ENCODE results near the gene CFAP46.
"Not testable (repeated sequence)": the region's sequence is repeated elsewhere in the genome, so short reads cannot be mapped to it uniquely, and the experiment has no call there.

CFAP46 gene

GRCh38 chr10:132840698-132841614, 101.4 kb downstream of the CFAP46 start:
- DNase-seq: no peak

- DNase-seq: no peak
Measured at GRCh38 chr10:132839061-132839460, 103.3 kb downstream of the CFAP46 start.

DNA sequence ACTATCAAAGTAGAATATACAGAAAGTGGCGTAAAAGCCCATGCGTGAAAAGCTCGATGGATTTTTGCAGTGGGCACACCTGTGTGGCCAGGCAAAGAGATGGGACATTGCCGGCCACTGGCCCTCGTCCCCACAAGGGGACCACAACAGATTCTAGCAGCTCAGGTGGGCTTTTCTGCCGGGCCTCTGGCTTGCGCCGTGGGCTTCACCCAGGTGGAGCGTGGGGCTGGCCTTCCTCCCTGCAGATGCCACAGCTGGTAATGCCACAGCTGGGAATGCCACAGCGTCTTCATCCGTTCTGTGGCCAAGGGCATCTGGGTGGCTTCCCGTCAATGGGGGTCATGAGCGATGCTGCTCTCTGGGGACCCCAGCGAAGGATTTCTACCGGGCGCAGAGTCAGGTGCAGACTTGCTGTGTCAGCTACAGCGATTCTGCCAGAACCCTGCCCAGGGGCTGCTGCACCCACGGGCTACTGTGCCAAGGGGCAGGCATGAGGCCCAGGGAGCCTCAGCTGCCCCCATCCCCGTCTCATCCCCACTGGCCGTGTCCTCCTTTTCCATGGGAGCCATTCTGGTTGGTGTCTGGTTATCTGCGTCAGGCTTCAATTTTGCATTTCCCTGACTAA, 103.9 kb downstream of the CFAP46 start:
- DNase-seq: no peak

DNA sequence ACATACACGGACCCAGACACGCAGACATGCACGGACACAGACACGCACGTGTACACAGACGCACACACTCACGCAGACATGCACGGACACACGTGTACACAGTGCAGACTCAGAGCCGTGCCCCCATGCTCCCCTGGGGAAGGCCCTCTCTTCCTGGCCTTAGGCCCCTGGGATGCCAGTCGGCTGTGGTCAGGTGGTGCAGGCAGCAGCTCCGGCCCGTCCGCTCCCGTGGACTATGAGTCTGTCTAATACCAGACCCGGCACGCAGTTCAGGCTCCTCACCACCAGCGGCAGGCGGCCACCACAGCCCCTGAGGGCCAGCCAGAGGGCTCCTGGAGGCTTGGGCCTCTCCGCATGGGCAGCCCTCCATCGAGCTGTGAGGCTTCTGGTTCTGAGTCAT, 104.5 kb downstream of the CFAP46 start:
- no peak for DNase-seq

- no peak for DNase-seq
Measured at GRCh38 chr10:132836832-132837540, 105.4 kb downstream of the CFAP46 start.

- DNase-seq: no peak
Measured at GRCh38 chr10:132836248-132836831, 106.0 kb downstream of the CFAP46 start.

DNA sequence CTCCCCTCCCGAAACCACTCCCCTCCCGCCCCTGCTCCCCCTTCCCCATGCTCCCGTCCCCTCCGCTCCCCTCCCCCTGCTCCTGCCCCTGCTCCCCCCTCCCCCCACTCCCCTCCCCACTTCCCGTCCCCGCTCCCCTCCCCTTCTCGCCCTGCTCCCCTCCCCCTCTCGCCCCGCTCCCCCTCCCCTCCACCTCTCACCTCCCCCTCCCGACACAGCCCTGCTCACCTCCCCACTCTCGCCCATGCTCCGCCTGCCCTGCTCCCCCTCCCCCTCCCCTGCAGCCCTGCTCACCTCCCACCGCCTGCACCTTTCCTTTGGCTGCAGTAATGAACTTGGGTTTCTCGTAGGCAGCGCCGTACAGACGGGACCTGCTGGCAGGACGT, 106.5 kb downstream of the CFAP46 start:
- no peak for DNase-seq

- DNase-seq: no peak
Measured at GRCh38 chr10:132834891-132835847, 107.2 kb downstream of the CFAP46 start.

GRCh38 chr10:132834311-132834761, 108.0 kb downstream of the CFAP46 start:
- no peak for DNase-seq

GRCh38 chr10:132833421-132834111, 108.8 kb downstream of the CFAP46 start:
- no peak for DNase-seq

- no peak for DNase-seq
Measured at GRCh38 chr10:132832186-132832969, 110.0 kb downstream of the CFAP46 start.

DNA sequence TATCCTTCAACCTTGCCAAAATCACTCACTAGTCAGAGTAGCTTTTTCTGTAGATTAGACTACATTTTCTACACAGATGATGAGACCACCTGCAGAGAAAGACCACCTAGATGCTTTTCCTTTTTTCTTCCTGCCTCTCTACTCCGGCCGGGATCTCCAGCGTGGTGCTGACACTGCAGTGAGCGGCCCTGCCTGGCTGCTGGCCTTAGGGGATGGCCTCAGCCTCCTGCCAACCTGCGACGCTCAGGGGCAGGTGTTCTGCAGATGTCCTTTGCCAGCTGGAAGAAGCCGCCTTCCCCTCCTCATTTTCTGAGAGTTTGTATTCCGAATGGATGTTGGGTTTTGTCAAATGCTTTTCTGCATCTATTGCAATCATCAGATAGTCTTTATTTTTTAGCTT, 113.0 kb downstream of the CFAP46 start:
- no peak for DNase-seq

GRCh38 chr10:132828681-132829080, 113.7 kb downstream of the CFAP46 start:
- DNase-seq: no peak

DNA sequence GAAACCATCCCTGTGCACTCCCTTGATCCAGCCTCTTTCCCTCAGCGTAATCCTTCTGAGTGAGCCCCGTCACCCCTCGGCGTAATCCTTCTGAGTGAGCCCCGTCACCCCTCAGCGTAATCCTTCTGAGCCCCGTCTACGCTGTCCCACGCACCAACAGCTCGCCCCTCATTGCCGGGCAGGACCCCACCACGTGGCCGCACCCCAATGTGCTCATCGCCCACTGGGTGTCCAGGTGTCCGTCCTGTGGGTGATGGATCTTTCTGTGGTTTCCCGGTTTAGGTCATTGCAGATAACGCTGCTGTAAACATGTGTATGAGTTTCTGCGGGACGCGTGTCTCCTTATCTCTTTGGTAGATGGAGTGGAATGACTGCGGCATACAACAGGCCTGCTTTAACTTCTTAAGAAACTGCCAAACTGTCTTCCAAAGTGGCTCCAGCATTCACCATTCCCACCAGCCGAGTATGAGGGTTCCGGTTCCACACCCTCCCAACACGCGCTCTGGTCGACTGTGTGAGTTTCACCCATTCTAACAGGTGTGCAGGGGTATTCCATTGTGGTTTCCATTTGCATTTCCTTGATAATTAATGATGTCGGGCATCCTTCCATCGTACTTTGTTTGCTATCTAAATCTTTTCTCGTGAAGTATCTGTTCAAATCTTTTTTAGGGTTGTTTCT, 114.4 kb downstream of the CFAP46 start:
- no peak for DNase-seq

DNA sequence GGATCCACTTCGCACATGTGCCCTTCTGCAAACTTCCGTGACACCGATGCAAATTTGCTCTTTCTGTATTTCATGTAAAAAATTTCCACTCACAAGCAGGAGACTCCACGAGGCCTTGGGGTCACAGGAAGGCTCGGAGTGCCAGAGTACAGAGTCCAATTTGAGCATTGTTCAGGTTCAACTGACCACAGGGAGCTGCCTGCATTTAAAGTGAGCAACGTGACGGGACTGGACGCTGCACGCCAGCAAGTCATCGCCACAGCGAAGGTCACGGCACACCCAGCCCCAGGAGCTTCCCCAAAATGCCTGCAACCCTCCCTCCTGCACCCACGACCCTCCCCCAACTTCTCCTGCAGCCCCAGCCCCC, 115.0 kb downstream of the CFAP46 start:
- no peak for DNase-seq

DNA sequence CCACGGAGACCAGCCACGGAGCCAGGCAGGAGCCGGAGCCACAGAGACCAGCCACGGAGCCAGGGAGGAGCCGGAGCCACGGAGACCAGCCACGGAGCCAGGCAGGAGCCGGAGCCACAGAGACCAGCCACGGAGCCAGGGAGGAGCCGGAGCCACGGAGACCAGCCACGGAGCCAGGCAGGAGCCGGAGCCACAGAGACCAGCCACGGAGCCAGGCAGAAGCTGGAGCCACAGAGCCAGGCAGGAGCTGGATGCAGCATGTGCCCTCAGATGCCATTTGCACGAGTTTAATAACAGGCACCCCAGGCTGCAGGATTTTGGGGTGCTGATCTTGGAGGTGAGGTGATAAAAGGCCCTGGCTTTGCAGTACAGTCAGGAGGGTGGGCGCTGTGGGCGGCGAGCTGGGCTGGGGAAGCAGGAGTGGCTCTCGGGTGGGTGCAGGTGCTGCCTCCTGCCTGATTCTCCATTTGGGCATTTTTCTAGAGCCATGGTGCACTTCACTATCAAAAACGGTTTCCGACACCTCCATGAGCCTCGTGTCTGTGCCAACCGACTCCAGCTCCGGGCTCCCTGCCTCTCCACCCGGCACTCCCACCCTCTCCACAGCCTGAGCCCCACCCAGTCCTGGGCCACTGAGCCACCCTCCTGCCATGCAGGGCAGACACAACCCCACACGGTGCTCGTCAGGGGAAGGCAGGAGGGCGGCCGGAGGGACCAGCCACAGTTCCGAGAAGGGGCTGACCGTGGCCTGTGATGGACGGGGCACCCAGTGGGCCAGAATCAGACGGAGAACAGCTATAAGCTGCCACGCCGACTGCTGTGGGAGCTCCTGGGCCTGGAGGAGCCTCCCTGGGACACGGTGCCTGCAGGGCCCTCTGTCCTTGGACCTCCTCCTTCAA, 115.6 kb downstream of the CFAP46 start:
- DNase-seq: no peak

DNA sequence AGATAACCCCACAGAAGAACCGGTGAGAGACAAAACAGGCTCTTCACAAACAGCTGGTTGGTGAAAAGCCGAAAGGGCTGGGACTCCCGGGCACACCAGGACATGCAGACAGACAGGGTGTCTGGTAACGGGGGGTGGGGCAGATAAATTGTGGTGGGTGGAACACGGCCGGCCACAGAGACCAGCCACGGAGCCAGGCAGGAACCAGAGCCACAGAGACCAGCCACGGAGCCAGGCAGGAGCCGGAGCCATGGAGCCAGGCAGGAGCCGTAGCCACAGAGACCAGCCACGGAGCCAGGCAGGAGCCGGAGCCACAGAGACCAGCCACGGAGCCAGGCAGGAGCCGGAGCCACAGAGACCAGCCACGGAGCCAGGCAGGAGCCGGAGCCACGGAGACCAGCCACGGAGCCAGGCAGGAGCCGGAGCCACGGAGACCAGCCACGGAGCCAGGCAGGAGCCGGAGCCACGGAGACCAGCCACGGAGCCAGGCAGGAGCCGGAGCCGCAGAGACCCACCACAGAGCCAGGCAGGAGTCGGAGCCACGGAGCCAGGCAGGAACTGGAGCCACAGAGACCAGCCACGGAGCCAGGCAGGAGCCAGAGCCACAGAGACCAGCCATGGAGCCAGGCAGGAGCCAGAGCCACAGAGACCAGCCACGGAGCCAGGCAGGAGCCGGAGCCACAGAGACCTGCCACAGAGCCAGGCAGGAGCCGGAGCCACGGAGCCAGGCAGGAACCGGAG, 116.4 kb downstream of the CFAP46 start:
- DNase-seq: not testable (repeated sequence)

DNA sequence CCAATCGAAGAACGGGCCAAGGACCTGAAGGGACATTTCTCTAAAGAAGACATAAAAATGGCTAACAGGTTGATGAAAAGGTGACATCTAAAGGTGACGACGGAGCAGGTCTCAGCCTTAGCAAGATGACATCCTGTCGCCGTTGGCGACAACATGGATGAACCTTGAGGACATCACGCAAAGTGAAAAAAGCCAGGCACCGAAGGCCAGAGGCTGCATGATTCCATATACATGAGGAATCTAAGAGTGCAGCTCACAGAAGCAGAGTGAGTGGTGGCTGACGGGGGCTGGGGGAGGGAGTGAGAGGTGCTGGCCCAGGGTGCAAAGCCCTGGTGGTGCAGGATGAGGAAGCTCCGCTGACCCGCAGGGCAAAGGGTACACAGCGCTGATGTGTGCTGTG, 122.3 kb downstream of the CFAP46 start:
- no peak for DNase-seq

All from NCI-H2107 (cell line).